GM12878 (cell line): ENCODE measurements around the gene EHF. TPM values are rescaled to one million over a fixed set of nuclear protein-coding genes. Genes with fewer than 3 reads are reported as not detected.

Experiments
- ATAC-seq: fragments of 200-7000 bp; cut with Tn5 transposase; 3 replicates; pipeline ENCODE4 v1.9.1; 2020; ENCODE audit warnings: mild to moderate bottlenecking, moderate library complexity
- BruUV-seq: library from RNA; stranded (reverse); fragments of 400-500 nt; replicated peaks from 2 replicates; lab custom pipeline; 2021; lab: Mats Ljungman, UMichigan
- CTCF ChIA-PET: fragments of 300-600 bp; sonication (Branson Sonifier 250); formaldehyde crosslinking; extraction: SDS; loops from one replicate; lab custom pipeline; 2021; ENCODE audit warnings: inconsistent platforms; lab: Yijun Ruan, JAX
- POLR2A ChIA-PET: fragments of 350-600 bp; formaldehyde crosslinking; extraction: SDS; loops from one replicate; lab custom pipeline; 2021; ENCODE audit warnings: inconsistent platforms; lab: Charles Lee
- RAD21 ChIA-PET: fragments of 300-600 bp; sonication (Branson Sonifier 250); formaldehyde crosslinking; loops from one replicate; lab custom pipeline; 2023; ENCODE audit warnings: antibody characterized with exemption; ENCODE audit not compliant: unreplicated experiment; lab: Charles Lee
- SMC1A ChIA-PET: fragments of 300-600 bp; sonication (Branson Sonifier 250); formaldehyde crosslinking; loops from one replicate; lab custom pipeline; 2023; ENCODE audit not compliant: unreplicated experiment, uncharacterized antibody; lab: Charles Lee
- DNase-seq: peaks from one replicate; pipeline ENCODE4 v3.0.0-alpha.2; 2011; ENCODE audit warnings: low read depth, low spot score
- FAIRE-seq: peaks from 3 replicates; lab custom pipeline; 2011; peaks lifted over from hg19 to GRCh38; lab: Jason Lieb, UNC
- H2AFZ ChIP-seq: 2 replicates; pipeline ENCODE4 v1.6.0; 2011; ENCODE audit warnings: low read depth, low read length, control low read depth; ENCODE audit not compliant: control insufficient read depth
- H3K27ac ChIP-seq: 2 replicates; pipeline ENCODE4 v1.5.1; 2011; ENCODE audit warnings: control low read depth; ENCODE audit not compliant: control insufficient read depth, insufficient read depth
- H3K27me3 ChIP-seq, 2 experiments: replicated peaks in 1 of 2; 2 replicates each; pipeline versions ENCODE4 v1.6.0 to v1.6.1; 2011; ENCODE audit warnings: low read length in 1 of 2; ENCODE audit not compliant: control insufficient read depth in 2 of 2, insufficient read depth in 2 of 2
- H3K36me3 ChIP-seq, 2 experiments: 2 replicates each; pipeline ENCODE4 v1.5.1; 2011; ENCODE audit warnings: low read length in 1 of 2; ENCODE audit not compliant: control insufficient read depth in 2 of 2, insufficient read depth in 2 of 2
- H3K4me1 ChIP-seq: 2 replicates; pipeline ENCODE4 v1.6.1; 2011; ENCODE audit warnings: mild to moderate bottlenecking, low read length, moderate library complexity, mixed read lengths; ENCODE audit not compliant: control insufficient read depth, insufficient read depth
- H3K4me2 ChIP-seq: 2 replicates; pipeline ENCODE4 v1.6.0; 2011; ENCODE audit warnings: control low read depth; ENCODE audit not compliant: control insufficient read depth, insufficient read depth
- H3K4me3 ChIP-seq: fragments of 200-600 bp; sonication (generic); 2 replicates; pipeline ENCODE4 v1.5.1; 2016
- H3K79me2 ChIP-seq: 2 replicates; pipeline ENCODE4 v1.6.0; 2011; ENCODE audit warnings: low read length; ENCODE audit not compliant: control insufficient read depth, insufficient read depth
- H3K9ac ChIP-seq: 2 replicates; pipeline ENCODE4 v1.8.0; 2011; ENCODE audit warnings: low read length, control low read depth, mixed read lengths; ENCODE audit not compliant: control insufficient read depth, insufficient read depth
- H3K9me3 ChIP-seq: replicated peaks from 3 replicates; pipeline ENCODE4 v1.5.1; 2011; ENCODE audit warnings: mild to moderate bottlenecking, low read length; ENCODE audit not compliant: control insufficient read depth, insufficient read depth
- H4K20me1 ChIP-seq: 2 replicates; pipeline ENCODE4 v1.6.0; 2011; ENCODE audit not compliant: control insufficient read depth, insufficient read depth
- CREM ChIP-seq: IDR thresholded peaks from 2 replicates; pipeline ENCODE4 v1.6.1; 2014; ENCODE audit warnings: antibody characterized with exemption, low read depth
- KAT2A ChIP-seq: conservative IDR thresholded peaks from 2 replicates; pipeline ENCODE4 v1.6.1; 2011; ENCODE audit warnings: low read depth, low read length; ENCODE audit not compliant: control insufficient read depth
- KLF5 ChIP-seq: fragments of 450-650 bp; IDR thresholded peaks from 2 replicates; pipeline ENCODE4 v1.6.1; 2014; ENCODE audit warnings: mild to moderate bottlenecking; ENCODE audit not compliant: partially characterized antibody
- LARP7 ChIP-seq: fragments of 450-650 bp; IDR thresholded peaks from 2 replicates; pipeline ENCODE4 v1.6.1; 2017; ENCODE audit warnings: mild to moderate bottlenecking
- NBN ChIP-seq: fragments of 450-650 bp; IDR thresholded peaks from 2 replicates; pipeline ENCODE4 v1.6.1; 2016
- NR2C2 ChIP-seq: IDR thresholded peaks from 2 replicates; pipeline ENCODE4 v1.6.1; 2011; ENCODE audit warnings: borderline replicate concordance, low read depth; ENCODE audit not compliant: control insufficient read depth, insufficient read length
- PML ChIP-seq: IDR thresholded peaks from 2 replicates; pipeline ENCODE4 v1.6.1; 2012; ENCODE audit warnings: low read length, inconsistent platforms
- POU2F2 ChIP-seq: IDR thresholded peaks from 3 replicates; pipeline ENCODE4 v1.6.1; 2011; ENCODE audit warnings: low read depth, mild to moderate bottlenecking, low read length, borderline replicate concordance
- SP1 ChIP-seq: IDR thresholded peaks from one replicate; pipeline ENCODE4 v1.6.1; 2011; ENCODE audit warnings: low read depth, low read length
- TCF12 ChIP-seq: IDR thresholded peaks from 2 replicates; pipeline ENCODE4 v1.6.1; 2011; ENCODE audit warnings: low read depth, mild to moderate bottlenecking, low read length
- YBX1 ChIP-seq: fragments of 450-650 bp; IDR thresholded peaks from 2 replicates; pipeline ENCODE4 v1.6.1; 2016; ENCODE audit warnings: antibody characterized with exemption
- ZSCAN29 ChIP-seq: fragments of 450-650 bp; IDR thresholded peaks from 2 replicates; pipeline ENCODE4 v1.6.1; 2017; ENCODE audit warnings: mild to moderate bottlenecking, moderate library complexity
- WGBS: methylation state at CpG from one replicate; pipeline ENCODE4 v1.1.6; 2016; ENCODE audit warnings: low lambda C conversion rate; ENCODE audit not compliant: insufficient replicate concordance, insufficient coverage; ENCODE audit errors: missing lambda C conversion rate; 5-methylcytosine and 5-hydroxymethylcytosine counted together
- in situ Hi-C: fragments of 300-500 bp; cut with MboI; formaldehyde crosslinking; loops from 9 replicates; pipeline ENCODE4 v1.14.3; 2018; ENCODE audit warnings: mixed read lengths
- intact Hi-C: fragments of 100-400 bp; cut with micrococcal nuclease; formaldehyde crosslinking; loops from one replicate; pipeline ENCODE4 v1.14.2; 2022; ENCODE audit not compliant: unreplicated experiment
- polyA plus RNA-seq, 11 experiments: library from polyadenylated mRNA; depleted of rRNA in 4 of 11; unstranded in 6 of 11; stranded (reverse) in 5 of 11; fragments of >200 nt; fragmentation: Nextera tagmentation in 4 of 11; fragmentation: Illumina TruSeq in 1 of 11; extraction: Ambion mirVana in 4 of 11; extraction: Trizol in 1 of 11; gene quantifications; 1 replicate in 1 of 11; 2 replicates in 10 of 11; pipeline versions ENCODE4 v1.2.1 to v1.2.3, GENCODE V29; 2011 to 2016; ENCODE audit warnings: inconsistent platforms in 2 of 11, missing spikeins in 2 of 11, low read depth in 1 of 11
- total RNA-seq, 4 experiments: library from RNA; depleted of rRNA in 3 of 4; stranded (reverse); fragments of >200 nt in 3 of 4; fragmentation: Illumina TruSeq in 1 of 4; extraction: Trizol in 1 of 4; gene quantifications; 2 replicates each; pipeline versions ENCODE4 v1.2.1 to v1.2.3, GENCODE V29; 2013 to 2021
- TF ChIP-seq, protein P1 (sequence below): fragments of 450-650 bp; conservative IDR thresholded peaks from 2 replicates; pipeline ENCODE4 v1.6.1; 2017; ENCODE audit warnings: mild to moderate bottlenecking, moderate library complexity
- TF ChIP-seq, protein P2 (sequence below): IDR thresholded peaks from 2 replicates; pipeline ENCODE4 v1.6.1; 2011; ENCODE audit warnings: mild to moderate bottlenecking, low read depth, low read length, moderate library complexity; ENCODE audit not compliant: insufficient replicate concordance

The EHF gene
- total and polyA plus RNA-seq, 10 of the 15 experiments (the other 5 are each of a cell fraction or from before 2014, with no cell fraction given), result 0.04 to 0.33 (median 0.06) TPM; not detected in 6

DNA sequence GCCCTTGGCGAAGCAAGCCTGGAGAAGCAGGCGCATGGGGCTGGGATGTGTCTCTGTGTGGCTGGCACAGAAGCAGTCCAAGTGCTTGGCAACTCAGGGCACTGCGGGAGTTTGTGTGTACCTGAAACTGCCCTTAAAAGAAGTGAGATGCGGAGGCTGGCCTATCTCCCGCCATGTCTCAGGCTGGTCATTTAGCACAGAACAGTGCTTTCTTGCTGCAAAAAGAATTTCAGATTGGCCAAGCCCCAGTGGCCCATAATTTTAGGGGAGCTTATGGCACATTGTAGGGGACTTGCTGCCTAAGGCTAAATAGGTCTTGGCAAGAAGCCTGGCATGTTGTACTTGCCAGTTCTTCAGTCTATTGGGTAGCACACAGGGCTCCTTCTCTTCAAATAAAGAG is 16.4 kb downstream of the EHF start:
- H3K9me3 ChIP-seq, result no peaks in the 10 kb centered on the region
- no peak overlapping the region for H3K4me3 ChIP-seq
- intact Hi-C loops, result no loop called here
- no peaks in the 10 kb centered on the region; a peak in 1 of 4 replicates for H3K27me3 ChIP-seq
- in situ Hi-C loops, result no loop called here
- peaks cover 10% of the 10 kb centered on the region for H3K4me1 ChIP-seq
- ChIA-PET CTCF (no interaction called here), SMC1A (no interaction called here), RAD21 (no interaction called here), POLR2A (interaction anchor here (0.6 kb wide), 1 partner anchor 1482 kb away, joined by 3 read pairs; no protein-coding TSS in a partner anchor)
- H3K4me2 ChIP-seq, result no peak overlapping the region
- DNase-seq (no peak), ATAC-seq (no peak), FAIRE-seq (no peak)
- no peak for TF ChIP-seq KAT2A
- no peak for TF ChIP-seq TCF12
- no peak for TF ChIP-seq NBN
- TF ChIP-seq LARP7, result no peak
- no peak for TF ChIP-seq KLF5
- no peak for TF ChIP-seq POU2F2
- TF ChIP-seq, protein P1, sequence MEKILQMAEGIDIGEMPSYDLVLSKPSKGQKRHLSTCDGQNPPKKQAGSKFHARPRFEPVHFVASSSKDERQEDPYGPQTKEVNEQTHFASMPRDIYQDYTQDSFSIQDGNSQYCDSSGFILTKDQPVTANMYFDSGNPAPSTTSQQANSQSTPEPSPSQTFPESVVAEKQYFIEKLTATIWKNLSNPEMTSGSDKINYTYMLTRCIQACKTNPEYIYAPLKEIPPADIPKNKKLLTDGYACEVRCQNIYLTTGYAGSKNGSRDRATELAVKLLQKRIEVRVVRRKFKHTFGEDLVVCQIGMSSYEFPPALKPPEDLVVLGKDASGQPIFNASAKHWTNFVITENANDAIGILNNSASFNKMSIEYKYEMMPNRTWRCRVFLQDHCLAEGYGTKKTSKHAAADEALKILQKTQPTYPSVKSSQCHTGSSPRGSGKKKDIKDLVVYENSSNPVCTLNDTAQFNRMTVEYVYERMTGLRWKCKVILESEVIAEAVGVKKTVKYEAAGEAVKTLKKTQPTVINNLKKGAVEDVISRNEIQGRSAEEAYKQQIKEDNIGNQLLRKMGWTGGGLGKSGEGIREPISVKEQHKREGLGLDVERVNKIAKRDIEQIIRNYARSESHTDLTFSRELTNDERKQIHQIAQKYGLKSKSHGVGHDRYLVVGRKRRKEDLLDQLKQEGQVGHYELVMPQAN, result no peak
- TF ChIP-seq PML, result no peak
- TF ChIP-seq ZSCAN29, result no peak
- no peak for TF ChIP-seq SP1
- no peak for TF ChIP-seq YBX1
- TF ChIP-seq, protein P2, sequence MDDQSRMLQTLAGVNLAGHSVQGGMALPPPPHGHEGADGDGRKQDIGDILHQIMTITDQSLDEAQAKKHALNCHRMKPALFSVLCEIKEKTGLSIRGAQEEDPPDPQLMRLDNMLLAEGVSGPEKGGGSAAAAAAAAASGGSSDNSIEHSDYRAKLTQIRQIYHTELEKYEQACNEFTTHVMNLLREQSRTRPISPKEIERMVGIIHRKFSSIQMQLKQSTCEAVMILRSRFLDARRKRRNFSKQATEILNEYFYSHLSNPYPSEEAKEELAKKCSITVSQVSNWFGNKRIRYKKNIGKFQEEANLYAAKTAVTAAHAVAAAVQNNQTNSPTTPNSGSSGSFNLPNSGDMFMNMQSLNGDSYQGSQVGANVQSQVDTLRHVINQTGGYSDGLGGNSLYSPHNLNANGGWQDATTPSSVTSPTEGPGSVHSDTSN, result no peak
- TF ChIP-seq NR2C2, result no peak
- no peak for TF ChIP-seq CREM
- H3K9ac ChIP-seq, result no peak overlapping the region
- no peak overlapping the region for H3K27ac ChIP-seq
- H3K36me3 ChIP-seq, result no peaks in the 10 kb centered on the region
- WGBS, result 90% methylated on average over 5 of the region's 5 CpGs
- no peaks in the 10 kb centered on the region for H3K79me2 ChIP-seq
- BruUV-seq, result no TSS peak
- no peaks in the 10 kb centered on the region for H4K20me1 ChIP-seq
- H2AFZ ChIP-seq, result no peak overlapping the region
